Measurements from ENCODE around the gene WIF1.

The WIF1 gene, protein sequence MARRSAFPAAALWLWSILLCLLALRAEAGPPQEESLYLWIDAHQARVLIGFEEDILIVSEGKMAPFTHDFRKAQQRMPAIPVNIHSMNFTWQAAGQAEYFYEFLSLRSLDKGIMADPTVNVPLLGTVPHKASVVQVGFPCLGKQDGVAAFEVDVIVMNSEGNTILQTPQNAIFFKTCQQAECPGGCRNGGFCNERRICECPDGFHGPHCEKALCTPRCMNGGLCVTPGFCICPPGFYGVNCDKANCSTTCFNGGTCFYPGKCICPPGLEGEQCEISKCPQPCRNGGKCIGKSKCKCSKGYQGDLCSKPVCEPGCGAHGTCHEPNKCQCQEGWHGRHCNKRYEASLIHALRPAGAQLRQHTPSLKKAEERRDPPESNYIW

DNA sequence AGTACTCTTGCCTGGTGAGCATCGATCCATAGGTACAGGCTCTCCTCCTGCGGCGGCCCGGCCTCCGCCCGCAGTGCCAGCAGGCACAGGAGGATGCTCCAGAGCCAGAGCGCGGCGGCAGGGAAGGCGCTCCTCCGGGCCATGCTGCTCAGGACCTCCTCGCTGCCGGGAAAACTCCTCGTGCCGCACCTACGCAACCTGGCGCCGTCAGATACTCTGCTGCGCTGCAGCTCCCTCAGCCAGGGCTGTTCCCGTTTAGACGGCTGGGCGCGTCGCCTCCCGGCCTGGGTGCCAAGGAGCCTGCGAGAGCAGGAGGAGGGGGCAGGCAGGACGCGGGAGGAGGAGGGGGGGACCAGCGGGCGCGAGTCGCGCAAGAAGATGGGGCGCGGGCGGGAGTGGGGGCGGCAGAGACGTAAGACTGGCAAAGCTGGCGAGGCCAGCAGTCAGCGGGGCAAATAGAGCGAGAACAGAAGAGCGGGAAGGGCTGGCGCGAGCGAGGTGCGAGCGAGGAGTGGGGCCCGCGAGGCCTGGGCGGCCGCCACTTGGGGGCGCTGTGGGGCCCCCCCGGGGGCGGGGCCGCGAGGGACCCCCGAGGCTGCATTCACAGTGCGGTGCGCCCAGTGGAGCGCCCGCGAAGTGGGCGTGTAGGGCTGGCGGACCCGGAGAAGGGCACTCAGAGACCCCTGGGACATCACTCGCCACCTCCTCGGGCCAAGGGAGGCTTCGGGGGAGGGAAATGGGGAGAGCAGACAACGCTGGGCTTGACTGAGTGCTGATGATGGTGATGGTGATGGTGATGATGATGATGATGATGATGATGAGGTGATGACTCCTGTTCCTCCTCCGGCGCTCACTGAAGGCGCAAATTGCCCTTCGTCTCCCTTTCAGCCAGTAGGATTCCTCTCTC, at the start of gene WIF1:
Gene WIF1, minus strand, starts transcription at position 257 of the 907 bp plus-strand sequence. Its CDS starts 114 bp downstream, at position 143.
- in situ Hi-C loops (cut with HindIII; ENCODE audit: low sequenced_read_pairs) = no loop called here

DNA sequence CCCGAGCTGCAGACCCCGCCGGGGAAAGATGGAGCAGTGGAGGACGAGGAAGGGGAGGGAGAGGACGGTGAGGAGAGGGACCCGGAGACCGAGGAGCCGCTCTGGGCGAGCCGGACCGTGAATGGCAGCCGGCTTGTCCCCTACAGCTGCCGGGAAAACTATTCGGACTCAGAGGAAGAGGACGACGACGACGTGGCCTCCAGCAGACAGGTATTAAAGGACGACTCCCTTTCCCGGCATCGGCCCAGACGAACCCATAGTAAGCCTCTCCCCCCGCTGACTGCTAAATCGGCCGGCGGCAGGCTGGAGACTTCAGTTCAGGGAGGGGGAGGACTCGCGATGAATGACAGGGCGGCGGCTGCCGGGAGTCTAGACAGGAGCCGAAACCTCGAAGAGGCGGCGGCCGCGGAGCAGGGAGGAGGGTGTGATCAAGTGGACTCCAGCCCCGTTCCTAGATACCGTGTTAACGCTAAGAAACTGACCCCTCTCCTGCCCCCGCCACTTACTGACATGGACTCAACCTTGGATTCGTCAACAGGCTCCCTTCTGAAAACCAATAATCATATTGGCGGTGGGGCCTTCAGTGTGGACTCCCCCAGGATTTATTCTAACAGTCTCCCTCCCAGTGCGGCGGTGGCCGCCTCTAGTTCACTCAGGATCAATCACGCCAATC, 49.2 kb upstream of the WIF1 start:
- in situ Hi-C loops (cut with HindIII; ENCODE audit: low sequenced_read_pairs) = no loop called here

DNA sequence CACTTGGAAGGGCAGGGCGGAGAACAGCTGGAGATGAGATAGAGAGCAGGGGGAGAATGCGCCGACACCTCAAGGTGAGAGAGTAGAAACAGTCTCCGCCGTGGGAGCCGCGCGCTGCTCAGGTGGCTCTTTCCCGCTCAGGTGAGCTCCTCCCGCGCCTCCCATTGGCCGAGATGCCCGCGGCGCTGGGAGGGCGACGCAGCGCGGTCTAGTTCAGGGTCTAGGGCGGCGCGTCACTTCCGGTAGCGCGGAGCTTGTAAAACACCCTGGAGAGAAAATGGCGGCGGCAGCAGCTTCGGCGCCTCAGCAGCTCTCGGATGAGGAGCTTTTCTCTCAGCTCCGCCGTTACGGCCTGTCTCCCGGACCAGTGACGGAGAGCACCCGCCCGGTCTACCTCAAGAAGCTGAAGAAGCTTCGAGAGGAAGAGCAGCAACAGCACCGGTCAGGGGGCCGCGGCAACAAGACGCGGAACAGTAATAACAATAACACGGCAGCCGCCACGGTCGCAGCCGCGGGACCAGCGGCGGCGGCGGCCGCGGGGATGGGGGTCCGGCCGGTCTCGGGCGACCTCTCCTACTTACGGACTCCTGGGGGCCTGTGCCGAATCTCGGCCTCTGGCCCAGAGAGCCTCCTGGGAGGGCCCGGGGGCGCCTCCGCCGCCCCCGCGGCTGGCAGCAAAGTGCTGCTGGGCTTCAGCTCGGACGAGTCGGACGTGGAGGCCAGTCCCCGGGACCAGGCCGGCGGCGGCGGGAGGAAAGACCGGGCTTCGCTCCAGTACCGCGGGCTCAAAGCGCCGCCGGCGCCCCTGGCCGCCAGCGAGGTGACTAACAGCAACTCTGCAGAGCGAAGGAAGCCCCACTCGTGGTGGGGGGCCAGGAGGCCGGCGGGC, 48.5 kb upstream of the WIF1 start, which contains the start of gene LEMD3:
Gene LEMD3, plus strand, starts transcription at position 264 of the 889 bp plus-strand sequence. Its CDS starts 14 bp downstream, at position 278.
- in situ Hi-C loops (cut with HindIII; ENCODE audit: low sequenced_read_pairs) = no loop called here

DNA sequence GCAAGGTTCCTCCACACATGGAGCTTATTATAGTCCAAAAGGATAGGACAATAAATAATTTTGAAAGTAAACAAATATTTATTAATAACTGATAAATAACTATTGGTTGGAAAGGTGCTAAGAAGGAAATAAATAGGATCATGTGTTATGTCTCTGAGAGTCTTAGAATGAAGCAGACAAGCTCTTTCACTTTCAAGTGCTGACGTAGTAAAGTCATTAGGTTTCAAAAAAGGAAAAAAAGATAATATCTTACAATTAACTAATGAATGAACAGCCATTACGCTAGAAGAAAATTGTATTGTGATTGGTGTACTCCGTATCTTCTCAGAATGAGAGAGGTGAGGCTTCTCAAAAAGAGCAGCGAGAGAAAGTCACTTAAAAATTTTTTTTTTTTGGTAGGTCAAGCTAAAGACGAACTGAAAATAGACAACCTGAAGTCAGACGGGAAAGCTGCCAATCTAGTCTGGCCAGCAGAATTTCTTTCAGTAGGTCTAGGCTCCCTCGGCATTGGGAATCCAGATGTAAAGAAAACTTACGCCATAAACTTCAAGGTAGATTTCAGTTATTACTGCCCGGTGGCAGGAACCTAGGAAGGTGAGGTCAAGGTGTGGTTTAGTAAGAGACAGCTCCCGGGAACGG, 47.7 kb upstream of the WIF1 start:
- in situ Hi-C loops (cut with HindIII; ENCODE audit: low sequenced_read_pairs) = no loop called here

DNA sequence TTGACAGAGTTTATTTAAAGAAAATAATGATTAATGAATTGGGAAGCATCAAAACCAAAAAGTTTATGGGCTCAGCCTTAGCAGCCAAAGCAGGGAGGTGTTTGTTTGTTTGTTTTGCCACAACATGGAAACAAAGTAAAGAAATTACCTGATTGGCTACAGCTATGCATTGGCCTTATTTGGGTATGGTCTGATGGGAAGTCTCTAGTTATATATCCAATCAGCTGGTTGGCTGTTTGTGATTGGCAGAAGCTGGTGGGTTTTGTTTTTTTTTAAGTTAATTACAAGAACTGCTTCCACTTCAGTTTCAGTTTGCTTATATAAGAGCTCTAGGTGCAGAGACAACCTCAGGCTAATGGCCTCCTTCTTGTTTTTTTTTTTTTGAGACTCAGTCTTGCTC, 43.7 kb upstream of the WIF1 start:
- in situ Hi-C loops (cut with HindIII; ENCODE audit: low sequenced_read_pairs) = no loop called here

DNA sequence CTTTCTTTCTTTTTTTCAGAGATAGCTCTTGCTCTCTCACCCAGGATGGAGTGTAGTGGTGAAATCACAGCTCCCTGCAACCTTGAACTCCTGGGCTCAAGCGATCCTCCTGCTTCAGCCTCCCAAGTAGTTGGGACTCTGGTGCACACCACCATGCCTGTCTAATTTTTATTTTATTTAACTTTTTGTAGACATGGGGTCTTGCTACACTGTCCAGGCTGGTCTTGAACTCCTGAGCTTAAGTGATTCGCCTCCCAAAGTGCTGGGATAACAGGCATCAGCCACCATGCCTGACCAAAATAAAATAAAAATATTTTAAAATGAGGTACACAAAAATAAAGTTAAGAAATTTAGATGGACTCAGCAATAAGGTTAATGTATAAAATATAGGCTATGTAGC, 43.1 kb upstream of the WIF1 start:
- in situ Hi-C loops (cut with HindIII; ENCODE audit: low sequenced_read_pairs) = no loop called here

DNA sequence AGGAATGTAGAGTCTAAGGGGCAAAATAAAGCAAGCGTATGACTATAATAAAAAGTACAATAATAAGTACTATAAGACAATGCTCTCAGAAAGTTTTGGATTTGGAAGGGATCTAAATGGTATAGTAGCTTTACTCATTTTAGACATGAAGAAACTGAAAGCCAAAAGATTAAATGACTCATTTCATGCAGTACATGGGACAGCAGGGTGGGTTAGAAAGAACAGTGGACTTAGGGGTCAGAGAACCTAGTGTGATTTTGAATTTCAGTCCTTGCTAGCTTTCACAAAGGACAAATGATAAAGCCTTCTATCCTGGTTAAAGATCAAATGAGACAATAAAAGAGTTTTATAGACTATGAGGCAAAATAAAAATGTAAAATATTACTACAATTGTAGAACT, 41.5 kb upstream of the WIF1 start:
- in situ Hi-C loops (cut with HindIII; ENCODE audit: low sequenced_read_pairs) = no loop called here

DNA sequence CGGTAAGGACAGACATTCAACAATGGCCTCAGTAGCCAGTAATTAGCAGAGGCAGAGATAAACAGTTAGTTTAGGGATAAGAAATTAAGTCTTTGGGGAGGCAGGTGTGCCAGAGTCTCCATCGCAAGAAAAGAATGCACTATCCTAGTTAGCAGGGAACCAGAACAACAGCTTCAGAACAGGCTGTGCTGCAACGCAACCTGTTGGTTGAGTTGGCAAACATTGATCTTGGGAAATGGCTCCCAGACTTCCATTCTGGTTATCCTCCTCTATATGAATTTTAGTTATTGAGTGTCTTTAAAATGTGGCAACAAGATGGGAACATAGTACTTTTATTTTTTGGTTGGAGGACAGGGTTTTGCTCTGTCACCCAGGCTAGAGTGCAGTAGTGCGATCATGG, 36.0 kb upstream of the WIF1 start:
- in situ Hi-C loops (cut with HindIII; ENCODE audit: low sequenced_read_pairs) = no loop called here

DNA sequence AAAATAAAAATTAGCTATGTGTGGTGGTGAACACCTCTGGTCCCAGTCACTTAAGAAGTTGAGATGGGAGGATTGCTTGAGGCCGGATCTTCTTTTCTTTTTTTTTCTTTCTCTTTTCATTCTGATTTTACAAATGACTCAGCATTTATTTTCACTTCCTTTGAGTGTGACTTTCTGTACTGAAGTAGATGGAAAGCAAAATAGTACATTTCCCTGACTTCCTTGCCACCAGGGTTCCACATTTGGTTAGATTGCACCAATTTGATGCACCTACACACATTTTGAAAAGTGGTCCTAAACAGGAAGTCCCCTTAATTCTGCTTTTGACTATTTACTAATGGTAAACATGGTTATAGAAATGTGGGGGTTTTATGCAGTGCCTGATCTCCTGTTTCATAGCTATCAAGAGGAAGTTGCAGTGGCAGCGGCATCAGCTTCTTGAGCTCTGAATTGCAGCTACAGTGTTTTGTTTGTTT, 35.3 kb upstream of the WIF1 start:
- in situ Hi-C loops (cut with HindIII; ENCODE audit: low sequenced_read_pairs) = no loop called here

DNA sequence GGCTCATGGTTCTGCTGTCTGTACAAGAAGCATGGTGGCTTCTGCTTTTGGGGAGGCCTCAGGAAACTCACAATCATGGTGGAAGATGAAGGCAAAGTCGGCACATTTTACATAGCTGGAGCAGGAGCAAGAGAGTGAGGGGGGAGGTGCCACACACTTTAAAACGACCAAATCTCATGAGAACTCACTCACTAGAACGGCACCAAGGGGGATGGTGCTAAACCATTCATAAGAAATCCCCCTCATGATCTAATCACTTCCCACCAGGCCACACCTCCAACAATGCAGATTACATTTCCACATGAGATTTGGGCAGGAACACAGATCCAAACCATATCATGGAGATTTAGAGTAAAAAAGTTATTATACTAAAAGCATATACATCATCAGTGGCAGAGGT, 34.7 kb upstream of the WIF1 start:
- in situ Hi-C loops (cut with HindIII; ENCODE audit: low sequenced_read_pairs) = no loop called here

DNA sequence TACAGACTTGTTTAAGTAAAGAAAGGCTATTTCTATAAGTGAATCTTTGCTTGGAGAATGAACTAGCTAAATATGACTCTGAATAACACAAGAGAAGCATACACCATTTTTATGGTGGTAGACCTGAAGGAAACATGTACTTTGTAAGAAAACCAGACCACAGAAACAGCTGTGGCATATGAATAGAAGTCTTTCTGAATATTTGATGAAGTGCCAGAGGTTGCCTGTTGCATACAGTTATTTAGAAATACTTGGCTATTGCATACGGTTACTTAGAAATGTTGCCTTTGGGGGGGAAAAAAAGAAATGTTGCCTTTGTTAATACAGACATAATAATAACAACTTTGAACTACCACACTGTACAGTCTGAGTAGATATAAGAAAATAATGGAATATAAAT, 31.5 kb upstream of the WIF1 start:
- in situ Hi-C loops (cut with HindIII; ENCODE audit: low sequenced_read_pairs) = no loop called here

DNA sequence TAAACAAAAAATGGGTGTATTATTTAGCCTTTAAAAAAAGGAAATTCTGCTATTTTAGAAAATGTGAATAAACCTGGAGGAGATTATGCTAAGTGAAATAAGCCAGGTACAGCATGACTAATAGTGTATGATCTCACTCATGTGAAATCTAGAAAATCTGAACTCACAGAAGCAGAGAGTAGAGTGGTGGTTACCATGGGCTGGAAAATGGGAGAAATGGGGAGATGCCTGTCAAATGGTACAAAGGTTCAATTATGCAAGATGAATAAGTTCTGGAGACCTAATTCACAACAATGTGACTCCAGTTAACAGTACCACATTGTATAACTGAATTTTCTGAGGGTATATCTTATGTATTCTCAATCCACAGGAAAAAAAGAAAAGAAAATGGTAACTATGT, 30.9 kb upstream of the WIF1 start:
- in situ Hi-C loops (cut with HindIII; ENCODE audit: low sequenced_read_pairs) = no loop called here

DNA sequence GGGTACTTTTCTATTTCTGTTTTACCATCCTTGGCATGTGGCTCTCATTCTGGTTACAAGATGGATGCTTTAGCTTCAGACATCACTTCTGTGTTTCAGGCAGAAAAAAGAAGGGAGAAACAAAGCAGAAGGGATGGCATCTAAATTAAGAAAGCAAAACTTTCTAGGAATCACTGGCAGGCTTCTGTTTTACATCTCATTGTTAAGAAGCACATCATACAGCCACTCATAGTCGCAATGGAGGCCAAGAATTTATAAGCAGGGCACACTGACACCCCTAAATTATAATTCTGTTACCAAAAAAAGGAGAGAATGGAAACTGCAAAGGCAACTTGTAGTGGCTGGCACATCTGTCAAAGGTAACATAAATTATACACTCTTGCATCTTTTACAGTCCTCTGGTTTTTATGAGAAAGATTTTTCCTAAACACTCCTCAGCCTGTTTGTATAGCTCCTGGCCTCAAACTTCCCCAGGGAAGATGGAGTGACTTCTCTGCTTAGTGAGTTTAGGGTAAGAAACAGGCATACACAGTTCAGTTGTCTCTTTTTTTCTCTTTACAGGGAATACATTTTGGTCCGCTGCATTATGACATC, 26.3 kb upstream of the WIF1 start:
- in situ Hi-C loops (cut with HindIII; ENCODE audit: low sequenced_read_pairs) = no loop called here

DNA sequence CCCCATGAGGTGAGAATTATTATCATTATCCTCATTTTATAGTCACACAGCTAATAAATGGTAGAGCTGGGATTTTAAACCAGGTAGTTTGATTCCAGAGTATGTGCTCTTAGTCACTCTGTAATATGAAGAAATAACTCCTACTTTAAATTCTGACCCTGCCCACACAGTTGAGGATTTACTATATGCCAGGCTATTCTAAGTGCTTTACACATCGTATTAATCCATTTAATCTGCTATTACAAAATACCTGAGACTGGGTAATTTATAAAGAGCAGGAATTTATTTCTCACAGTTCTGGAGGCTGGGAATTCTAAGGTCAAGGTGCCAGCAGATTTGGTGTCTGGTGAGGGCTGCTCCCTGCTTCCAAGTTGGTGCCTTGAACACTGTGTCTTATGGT, 19.6 kb upstream of the WIF1 start:
- in situ Hi-C loops (cut with HindIII; ENCODE audit: low sequenced_read_pairs) = no loop called here

DNA sequence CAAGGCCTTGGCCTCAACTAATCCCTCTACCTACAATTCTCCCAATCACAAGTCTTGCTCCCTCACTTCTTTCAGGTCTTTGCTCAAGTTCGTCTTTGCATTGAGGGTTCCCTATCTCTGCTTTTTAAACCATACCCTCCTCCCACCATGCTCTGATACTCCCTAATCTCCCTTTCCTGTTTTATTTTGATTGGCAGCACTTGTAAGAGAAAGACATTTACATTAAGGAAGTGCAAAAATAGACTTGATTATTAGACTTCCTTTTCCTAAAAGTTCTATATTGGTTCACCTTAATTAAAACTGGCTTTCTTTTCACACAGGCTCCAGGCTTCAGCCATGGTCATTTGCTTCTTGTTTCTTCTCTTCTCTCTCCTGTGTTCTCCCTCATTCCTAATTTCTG, 18.3 kb upstream of the WIF1 start:
- in situ Hi-C loops (cut with HindIII; ENCODE audit: low sequenced_read_pairs) = no loop called here

DNA sequence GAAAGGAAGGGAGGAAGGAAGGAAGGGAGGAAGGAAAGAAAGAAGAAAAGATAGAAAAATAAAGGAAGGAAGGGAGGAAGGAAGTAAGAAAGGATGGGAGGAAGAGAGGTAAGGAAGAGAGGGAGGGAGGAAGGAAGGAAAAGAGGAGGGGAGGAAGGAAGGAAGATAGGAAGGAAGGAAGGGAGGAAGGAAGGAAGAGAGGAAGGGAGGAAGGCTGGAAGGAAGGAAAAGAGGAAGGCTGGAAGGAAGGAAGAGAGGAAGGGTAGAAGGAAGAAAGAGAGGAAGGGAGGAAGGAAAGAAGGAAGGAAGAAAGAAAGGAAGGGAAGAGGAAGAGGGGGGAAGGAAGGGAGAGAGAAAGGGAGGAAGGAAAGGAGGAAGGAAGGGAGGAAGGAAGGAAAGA, 12.8 kb upstream of the WIF1 start:
- in situ Hi-C loops (cut with HindIII; ENCODE audit: low sequenced_read_pairs) = no loop called here

DNA sequence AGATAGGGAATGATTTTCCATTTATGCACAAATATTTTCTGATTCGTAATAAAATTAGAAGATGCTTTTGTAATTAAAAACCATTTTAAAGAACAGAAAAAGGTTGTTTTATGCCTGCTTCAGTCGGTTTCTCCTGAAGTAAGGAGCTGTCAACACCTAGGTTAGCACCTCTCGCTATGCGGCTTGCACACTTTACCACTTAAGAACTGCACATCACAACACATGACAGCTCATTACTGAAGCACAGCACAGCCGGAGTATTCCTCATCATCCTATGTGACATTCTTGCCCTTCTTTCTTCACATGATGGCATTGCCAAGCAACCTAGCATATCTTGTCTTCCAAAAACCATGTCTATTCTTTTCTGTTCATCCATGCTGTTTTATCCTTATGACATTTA, 5.4 kb upstream of the WIF1 start:
- in situ Hi-C loops (cut with HindIII; ENCODE audit: low sequenced_read_pairs) = no loop called here

DNA sequence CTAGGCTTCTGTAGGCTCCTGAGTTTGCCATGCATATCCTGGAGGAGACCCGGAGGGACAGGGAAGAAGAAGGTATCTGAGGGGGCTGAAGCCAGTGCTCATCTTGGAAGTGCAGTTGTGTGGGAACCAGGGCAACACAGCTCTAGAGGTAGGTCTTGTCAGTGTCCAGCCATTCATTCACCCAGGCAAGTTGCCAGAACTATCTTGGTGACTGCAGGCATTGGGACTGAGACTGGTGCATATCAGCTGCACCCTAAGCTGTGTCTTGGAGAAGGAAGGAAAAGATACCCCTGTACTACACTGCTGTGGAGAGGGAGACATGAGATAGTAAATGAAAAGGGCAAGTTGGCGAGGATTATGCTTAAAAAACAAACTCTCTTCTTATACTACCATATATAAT, 4.9 kb upstream of the WIF1 start:
- in situ Hi-C loops (cut with HindIII; ENCODE audit: low sequenced_read_pairs) = no loop called here

DNA sequence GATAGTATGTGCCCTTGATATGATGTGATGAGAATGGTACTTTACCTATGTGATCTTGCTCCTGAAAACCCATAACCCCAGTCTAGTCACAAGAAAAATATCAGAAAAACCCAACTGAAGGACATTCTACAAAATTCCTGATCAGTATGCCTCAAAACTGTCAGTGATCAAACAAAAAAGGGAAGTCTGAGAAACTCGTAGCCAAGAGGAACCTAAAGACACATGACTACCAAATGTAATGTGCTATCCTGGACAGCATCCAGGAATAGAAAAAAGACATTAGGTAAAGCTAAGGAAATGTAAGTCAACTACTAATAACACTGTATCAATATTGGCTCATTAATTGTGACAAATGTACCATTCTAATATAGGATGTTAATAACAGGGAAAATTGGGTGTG, 4.1 kb upstream of the WIF1 start:
- in situ Hi-C loops (cut with HindIII; ENCODE audit: low sequenced_read_pairs) = no loop called here
